Stimulated activated CD4-positive, alpha-beta T cell treated with anti-CD3 and anti-CD28 coated beads, Interleukin-2, amount 100 ng/mL, for 24 hours (primary cell): ENCODE measurements around the gene NAA80.

Experiments used
- DNase-seq, 2 donors: peaks; one replicate each; pipeline ENCODE4 v3.0.0-alpha.2; 2020

Gene NAA80

GRCh38 chr3:50327943-50328691 lies 28.9 kb upstream of the NAA80 start, which contains the start of gene TUSC2:
TUSC2 (minus strand) TSS chr3:50328223; CDS start chr3:50328099, 124 bp downstream.
- DNase-seq = peak; percentile 96 to 97

- DNase-seq = no peak
These were observed 27.9 kb upstream of the NAA80 start for GRCh38 chr3:50327129-50327528.

- DNase-seq = no peak
These were observed 27.0 kb upstream of the NAA80 start for GRCh38 chr3:50326182-50326541.

GRCh38 chr3:50325497-50326181 lies 26.4 kb upstream of the NAA80 start:
- no peak for DNase-seq

- DNase-seq = no peak
These were observed 25.9 kb upstream of the NAA80 start for GRCh38 chr3:50325113-50325480.

GRCh38 chr3:50324351-50325112 lies 25.3 kb upstream of the NAA80 start:
- peak; percentile 72 to 77 for DNase-seq

GRCh38 chr3:50323614-50324199 lies 24.5 kb upstream of the NAA80 start:
- DNase-seq = no peak

GRCh38 chr3:50323092-50323600 lies 23.9 kb upstream of the NAA80 start:
- no peak for DNase-seq

GRCh38 chr3:50322386-50323091 lies 23.3 kb upstream of the NAA80 start, which contains the start of gene HYAL2:
HYAL2 (minus strand) TSS chr3:50322745; CDS start chr3:50320489, 2,256 bp downstream.
- DNase-seq = no peak

- no peak for DNase-seq
These were observed 22.8 kb upstream of the NAA80 start for GRCh38 chr3:50322115-50322385.

GRCh38 chr3:50321336-50322114 lies 22.3 kb upstream of the NAA80 start:
- DNase-seq = peak; percentile 85 to 87

- peak; percentile 73 to 75 for DNase-seq
These were observed 21.7 kb upstream of the NAA80 start for GRCh38 chr3:50320853-50321335.

GRCh38 chr3:50319894-50320625 lies 20.9 kb upstream of the NAA80 start:
- no peak for DNase-seq

GRCh38 chr3:50319181-50319893 lies 20.1 kb upstream of the NAA80 start:
- no peak for DNase-seq

GRCh38 chr3:50318615-50319014 lies 19.4 kb upstream of the NAA80 start:
- no peak for DNase-seq

GRCh38 chr3:50318163-50318562 lies 19.0 kb upstream of the NAA80 start:
- no peak for DNase-seq

- no peak for DNase-seq
These were observed 18.1 kb upstream of the NAA80 start for GRCh38 chr3:50317300-50317699.

GRCh38 chr3:50316657-50317242 lies 17.5 kb upstream of the NAA80 start:
- DNase-seq = peak; percentile 52 to 63

GRCh38 chr3:50314816-50315215 lies 15.6 kb upstream of the NAA80 start:
- DNase-seq = no peak

GRCh38 chr3:50314342-50314741 lies 15.1 kb upstream of the NAA80 start:
- no peak for DNase-seq
